ENCODE measurements around the gene TLR7. TPM values are rescaled to one million over a fixed set of nuclear protein-coding genes. Genes with fewer than 3 reads are reported as not detected.

The TLR7 gene
- total RNA-seq, 6 experiments from 2014 or later, result 0.10 to 0.58 (median 0.15) TPM

DNA sequence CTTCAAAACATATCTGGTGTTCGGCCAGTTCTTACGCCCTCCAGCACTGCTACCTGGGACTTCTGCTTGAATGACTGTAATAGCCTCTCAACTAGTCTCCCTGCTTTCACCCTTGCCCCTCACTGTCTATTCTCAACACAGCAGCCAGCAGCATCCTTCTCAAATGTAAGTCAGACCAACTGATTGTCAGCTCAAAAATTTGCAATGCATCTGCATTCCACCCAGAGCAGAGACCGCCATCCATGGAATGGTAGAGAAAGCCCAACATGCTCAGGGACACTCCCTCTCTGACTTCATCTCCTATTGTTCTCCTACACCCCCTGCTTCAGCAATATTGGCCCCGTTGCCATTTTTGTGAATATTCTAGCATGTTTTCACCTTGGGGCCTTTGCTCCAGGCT, 5.9 kb downstream of the TLR7 start:
- no peak for TF ChIP-seq POLR2A (IDR thresholded peaks at IDR 0.05)
- no peak for TF ChIP-seq CTCF (IDR thresholded peaks at IDR 0.05)
- no peak for DNase-seq
- no peak for ATAC-seq
- Histone ChIP-seq H3K27me3 (peaks cover 0 to 3% of the 10 kb centered on the region in 2 donors), H3K36me3 (no peaks in the 10 kb centered on the region), H3K4me3 (no peak overlapping the region), H3K27ac (no peak overlapping the region), H3K9me3 (no peaks in the 10 kb centered on the region), H3K4me1 (no peaks in the 10 kb centered on the region)
- intact Hi-C loops (cut with DNase I), result no loop called here
- 63% methylated on average over 4 of the region's 4 CpGs for WGBS (ENCODE audit: insufficient coverage, low coverage, low lambda C conversion rate, missing lambda C conversion rate)

DNA sequence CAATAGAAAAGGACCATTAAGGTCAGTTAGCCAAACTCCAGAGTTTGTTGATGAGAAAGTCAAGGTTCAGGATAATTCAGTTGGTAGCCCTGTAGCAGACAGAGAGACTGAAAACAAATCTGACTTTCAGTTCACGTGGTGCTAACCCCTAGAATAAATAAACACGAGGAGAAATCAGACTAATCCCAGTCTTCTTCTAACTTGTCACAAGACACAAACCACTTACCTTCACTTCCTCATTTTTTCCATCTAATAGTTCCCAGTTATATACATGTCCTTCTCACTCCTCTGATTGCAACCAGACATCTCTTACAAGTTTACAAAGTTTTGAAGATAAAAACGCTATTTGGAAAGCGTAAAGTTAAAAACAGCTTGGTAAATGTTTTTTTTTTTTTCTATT, 7.7 kb downstream of the TLR7 start:
- H3K4me3 ChIP-seq, result no peak overlapping the region
- WGBS (ENCODE audit: insufficient coverage, low coverage, low lambda C conversion rate, missing lambda C conversion rate), result 18% methylated on average over 4 of the region's 4 CpGs
- no peaks in the 10 kb centered on the region for H3K4me1 ChIP-seq
- peaks cover 0 to 3% of the 10 kb centered on the region in 2 donors for H3K27me3 ChIP-seq
- intact Hi-C loops (cut with DNase I), result no loop called here
- H3K36me3 ChIP-seq, result no peaks in the 10 kb centered on the region
- H3K9me3 ChIP-seq, result no peaks in the 10 kb centered on the region
- DNase-seq, result no peak
- TF ChIP-seq POLR2A (IDR thresholded peaks at IDR 0.05), result no peak
- ATAC-seq, result no peak
- no peak overlapping the region for H3K27ac ChIP-seq

DNA sequence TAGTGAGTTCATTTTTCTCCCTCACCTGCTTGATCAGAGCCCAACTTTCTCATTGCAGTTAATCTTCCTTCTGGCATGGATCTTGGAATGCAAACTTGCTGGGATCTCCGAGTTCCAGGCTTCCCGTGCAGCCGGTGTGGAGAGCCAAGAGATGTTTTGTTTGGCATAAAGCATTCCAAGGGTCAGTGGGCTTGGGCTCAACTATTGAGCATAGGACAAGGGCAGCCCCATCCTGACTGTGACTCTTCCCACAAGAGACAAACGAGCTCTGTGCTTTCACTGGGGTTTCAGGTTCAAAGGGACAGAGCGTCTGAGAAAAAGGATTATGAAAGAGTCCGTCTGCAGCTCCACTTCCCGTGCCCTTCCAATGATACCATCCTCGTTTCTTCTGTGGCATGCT, 10.5 kb downstream of the TLR7 start:
- 40% methylated on average over 8 of the region's 8 CpGs for WGBS (ENCODE audit: insufficient coverage, low coverage, low lambda C conversion rate, missing lambda C conversion rate)
- Histone ChIP-seq H3K27ac (no peak overlapping the region), H3K9me3 (no peaks in the 10 kb centered on the region), H3K4me1 (no peaks in the 10 kb centered on the region), H3K36me3 (no peaks in the 10 kb centered on the region), H3K4me3 (no peak overlapping the region), H3K27me3 (peaks cover 0 to 5% of the 10 kb centered on the region in 2 donors)
- intact Hi-C loops (cut with DNase I), result no loop called here
- ATAC-seq, result no peak
- DNase-seq, result no peak
- TF ChIP-seq CTCF (IDR thresholded peaks at IDR 0.05) (no peak), POLR2A (IDR thresholded peaks at IDR 0.05) (no peak)

- 33% methylated on average over 1 of the region's 1 CpG for WGBS (ENCODE audit: insufficient coverage, low coverage, low lambda C conversion rate, missing lambda C conversion rate)
- DNase-seq (no peak), ATAC-seq (no peak)
- intact Hi-C loops (cut with DNase I), result no loop called here
- H3K36me3 ChIP-seq, result no peaks in the 10 kb centered on the region
- TF ChIP-seq CTCF (IDR thresholded peaks at IDR 0.05) (no peak), POLR2A (IDR thresholded peaks at IDR 0.05) (no peak)
- H3K27ac ChIP-seq, result no peak overlapping the region
- H3K27me3 ChIP-seq, result peaks cover 0 to 5% of the 10 kb centered on the region in 2 donors
- no peaks in the 10 kb centered on the region for H3K9me3 ChIP-seq
- no peaks in the 10 kb centered on the region for H3K4me1 ChIP-seq
- H3K4me3 ChIP-seq, result no peak overlapping the region
Measured at GRCh38 chrX:12878536-12878935, 11.7 kb downstream of the TLR7 start.

- intact Hi-C loops (cut with DNase I), result no loop called here
- DNase-seq (no peak), ATAC-seq (no peak)
- TF ChIP-seq POLR2A (IDR thresholded peaks at IDR 0.05) (no peak), CTCF (IDR thresholded peaks at IDR 0.05) (no peak)
- Histone ChIP-seq H3K27me3 (peaks cover 0 to 3% of the 10 kb centered on the region in 2 donors), H3K27ac (no peak overlapping the region), H3K36me3 (no peaks in the 10 kb centered on the region), H3K4me3 (no peak overlapping the region), H3K4me1 (no peaks in the 10 kb centered on the region), H3K9me3 (no peaks in the 10 kb centered on the region)
- 77% methylated on average over 2 of the region's 2 CpGs for WGBS (ENCODE audit: insufficient coverage, low coverage, low lambda C conversion rate, missing lambda C conversion rate)
Measured at GRCh38 chrX:12881914-12882313, 15.0 kb downstream of the TLR7 start.

Measured in right lobe of liver (tissue), 6 donors.